Measurements from ENCODE around the gene TIMM17B. TPM values are rescaled to one million over a fixed set of nuclear protein-coding genes. Genes with fewer than 3 reads are reported as not detected.

The TIMM17B gene
- polyA plus RNA-seq, 3 donors from 2014 or later = 76.0 to 88.2 (median 85.3) TPM

- DNase-seq = no peak
- Mint-ChIP-seq H3K36me3 (peaks cover 5 to 22% (median 12%) of the 10 kb centered on the region in 3 donors), H3K27ac (peak overlapping the region in 5 of 6 donors; percentile 20 to 85 (median 51)), H3K4me1 (peaks cover 52 to 53% of the 10 kb centered on the region in 2 donors), H3K9me3 (no peaks in the 10 kb centered on the region), H3K4me3 (no peak overlapping the region), H3K27me3 (ENCODE audit: low read depth in 3 of 3) (peaks cover 6 to 8% (median 7%) of the 10 kb centered on the region in 3 donors)
These were observed 36.2 kb upstream of the TIMM17B start for GRCh38 chrX:48933757-48934156.

DNA sequence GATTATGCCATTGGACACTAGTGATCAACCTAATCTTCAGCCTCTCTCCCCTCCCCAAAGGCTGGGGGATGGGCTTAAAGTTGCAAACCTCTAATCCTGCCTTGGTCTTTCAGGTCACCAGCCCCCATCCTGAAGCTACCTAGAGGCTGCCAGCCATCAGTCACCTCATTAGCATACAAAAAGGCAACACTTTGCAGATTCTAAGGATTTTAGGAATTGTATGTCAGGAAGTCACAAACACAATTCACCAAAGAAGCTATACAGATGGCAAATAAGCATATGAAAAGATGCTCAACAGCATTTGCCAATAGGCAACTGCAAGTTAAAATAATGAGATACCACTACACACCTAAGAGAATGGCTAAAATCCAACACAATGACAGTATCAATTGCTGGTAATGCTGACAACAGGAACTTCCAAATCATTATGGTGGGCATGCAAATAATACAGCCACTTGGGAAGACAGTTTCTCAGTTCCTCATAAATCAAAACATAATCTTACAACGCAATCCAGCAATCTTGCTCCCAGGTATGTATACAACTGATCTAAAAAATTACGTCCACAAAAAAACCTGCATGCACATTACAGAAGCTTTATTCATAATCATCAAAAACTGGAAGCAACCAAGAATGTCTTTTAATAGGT is 30.3 kb upstream of the TIMM17B start:
- Mint-ChIP-seq H3K27me3 (ENCODE audit: low read depth in 3 of 3) (peaks cover 0 to 9% (median 0%) of the 10 kb centered on the region in 3 donors), H3K4me1 (peaks cover 25 to 35% of the 10 kb centered on the region in 2 donors), H3K9me3 (no peaks in the 10 kb centered on the region), H3K36me3 (peaks cover 0 to 7% (median 1%) of the 10 kb centered on the region in 3 donors), H3K4me3 (no peak overlapping the region), H3K27ac (no peak overlapping the region)
- DNase-seq = no peak

GRCh38 chrX:48927123-48927522 is 29.6 kb upstream of the TIMM17B start:
- Mint-ChIP-seq H3K4me3 (no peak overlapping the region), H3K36me3 (peaks cover 0 to 5% (median 0%) of the 10 kb centered on the region in 3 donors), H3K9me3 (no peaks in the 10 kb centered on the region), H3K27me3 (ENCODE audit: low read depth in 3 of 3) (peaks cover 0 to 9% (median 0%) of the 10 kb centered on the region in 3 donors), H3K27ac (no peak overlapping the region), H3K4me1 (peaks cover 33 to 41% of the 10 kb centered on the region in 2 donors)
- no peak for DNase-seq

- Mint-ChIP-seq H3K27me3 (ENCODE audit: low read depth in 3 of 3) (peaks cover 2 to 14% (median 3%) of the 10 kb centered on the region in 3 donors), H3K4me3 (peak overlapping the region; percentile 55 to 75 (median 68)), H3K27ac (peak overlapping the region; percentile 57 to 94 (median 83)), H3K36me3 (peaks cover 0 to 9% (median 3%) of the 10 kb centered on the region in 3 donors), H3K9me3 (no peaks in the 10 kb centered on the region), H3K4me1 (peaks cover 61 to 64% of the 10 kb centered on the region in 2 donors)
- peak; percentile 42 to 50 (median 49) for DNase-seq
These were observed 26.7 kb upstream of the TIMM17B start for GRCh38 chrX:48924270-48924669.

GRCh38 chrX:48923771-48924170 is 26.2 kb upstream of the TIMM17B start:
- H3K36me3 Mint-ChIP-seq = peaks cover 0 to 9% (median 3%) of the 10 kb centered on the region in 3 donors
- no peaks in the 10 kb centered on the region for H3K9me3 Mint-ChIP-seq
- H3K4me1 Mint-ChIP-seq = peaks cover 65 to 67% of the 10 kb centered on the region in 2 donors
- H3K27ac Mint-ChIP-seq = peak overlapping the region; percentile 57 to 94 (median 83)
- DNase-seq = no peak
- peaks cover 2 to 17% (median 7%) of the 10 kb centered on the region in 3 donors for H3K27me3 Mint-ChIP-seq (ENCODE audit: low read depth in 3 of 3)
- H3K4me3 Mint-ChIP-seq = peak overlapping the region; percentile 55 to 75 (median 68)

GRCh38 chrX:48920718-48921104 is 23.1 kb upstream of the TIMM17B start:
- Mint-ChIP-seq H3K27me3 (ENCODE audit: low read depth in 3 of 3) (peaks cover 13 to 17% (median 16%) of the 10 kb centered on the region in 3 donors), H3K27ac (peak overlapping the region; percentile 87 to 97 (median 90)), H3K9me3 (no peaks in the 10 kb centered on the region), H3K4me3 (peak overlapping the region; percentile 90 to 99 (median 91)), H3K4me1 (peaks cover 72 to 75% of the 10 kb centered on the region in 2 donors), H3K36me3 (peaks cover 3 to 17% (median 6%) of the 10 kb centered on the region in 3 donors)
- no peak for DNase-seq

DNA sequence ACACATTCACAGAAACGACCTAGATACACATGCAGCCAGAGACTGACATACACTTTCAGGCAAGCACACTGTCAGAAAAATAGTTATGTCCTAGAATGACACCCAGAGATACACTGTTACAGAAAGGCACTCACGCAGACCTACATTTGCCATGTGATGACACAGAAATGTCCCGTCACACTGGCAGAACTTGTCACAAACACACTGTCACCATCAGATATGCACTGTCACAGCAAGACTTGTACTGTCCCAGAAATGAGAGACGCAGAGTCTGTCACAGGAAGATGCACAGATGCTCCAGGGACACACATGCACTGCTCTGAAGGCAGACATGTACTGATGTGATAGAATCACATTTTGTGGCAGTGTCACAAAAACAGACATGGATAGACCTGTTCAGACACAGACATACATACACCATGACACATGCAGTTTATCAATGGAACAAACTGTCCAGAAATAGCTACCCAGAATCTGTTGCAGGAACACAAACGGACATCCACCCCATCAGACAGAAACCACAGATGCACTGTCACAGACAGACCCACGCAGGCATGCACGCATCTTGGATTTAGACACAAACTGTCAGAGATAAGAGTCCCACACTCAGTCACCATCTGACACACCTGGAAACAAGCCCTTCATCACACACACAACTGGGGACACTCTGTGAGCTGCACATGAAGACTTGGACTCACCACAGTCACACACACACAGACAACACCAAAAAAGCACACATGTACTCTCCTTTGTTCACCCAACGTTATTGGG is 22.6 kb upstream of the TIMM17B start:
- peak overlapping the region; percentile 90 to 99 (median 91) for H3K4me3 Mint-ChIP-seq
- H3K4me1 Mint-ChIP-seq = peaks cover 72 to 75% of the 10 kb centered on the region in 2 donors
- H3K27me3 Mint-ChIP-seq (ENCODE audit: low read depth in 3 of 3) = peaks cover 13 to 17% (median 16%) of the 10 kb centered on the region in 3 donors
- H3K36me3 Mint-ChIP-seq = peaks cover 3 to 17% (median 6%) of the 10 kb centered on the region in 3 donors
- H3K9me3 Mint-ChIP-seq = no peaks in the 10 kb centered on the region
- peak; percentile 26 to 49 (median 44) for DNase-seq
- peak overlapping the region; percentile 87 to 97 (median 90) for H3K27ac Mint-ChIP-seq

DNA sequence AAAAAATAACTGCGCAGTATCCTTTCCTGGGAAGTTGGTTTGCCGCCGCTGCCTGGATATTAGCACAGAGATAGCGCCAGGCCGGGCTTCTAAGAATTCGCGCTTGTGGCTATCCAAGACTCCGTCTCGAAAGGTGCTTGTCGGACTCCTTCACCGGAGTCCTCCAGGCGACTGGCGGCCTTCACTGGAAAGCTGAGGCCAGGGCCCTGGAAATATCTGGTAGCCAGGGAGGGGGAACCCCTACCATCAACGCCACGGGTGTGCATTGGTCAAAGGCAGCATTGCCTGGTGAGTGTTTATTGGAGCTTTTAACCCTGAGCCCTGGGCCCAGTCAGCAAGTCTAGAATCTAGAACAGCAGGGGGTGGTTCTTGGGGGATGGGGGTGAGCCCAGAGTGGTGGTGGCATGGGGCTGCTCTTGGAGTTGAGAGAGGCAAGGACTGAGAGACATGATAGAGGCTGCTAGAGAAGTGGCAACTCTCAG is 21.8 kb upstream of the TIMM17B start:
- peaks cover 3 to 22% (median 6%) of the 10 kb centered on the region in 3 donors for H3K36me3 Mint-ChIP-seq
- peak overlapping the region; percentile 90 to 99 (median 91) for H3K4me3 Mint-ChIP-seq
- H3K27me3 Mint-ChIP-seq (ENCODE audit: low read depth in 3 of 3) = peaks cover 13 to 17% (median 16%) of the 10 kb centered on the region in 3 donors

GRCh38 chrX:48918643-48919340 is 21.2 kb upstream of the TIMM17B start, which contains the start of gene PIM2:
Gene PIM2, minus strand, starts transcription at chrX:48919024. Its CDS starts 190 bp downstream, at chrX:48918834.
- H3K4me3 Mint-ChIP-seq = peak within 1 kb of the TSS; percentile 90 to 99 (median 91)
- peaks cover 76 to 77% of the 10 kb centered on the region in 2 donors for H3K4me1 Mint-ChIP-seq
- H3K27me3 Mint-ChIP-seq (ENCODE audit: low read depth in 3 of 3) = peaks cover 13 to 17% (median 16%) of the 10 kb centered on the region in 3 donors
- peak within 1 kb of the TSS; percentile 87 to 97 (median 90) for H3K27ac Mint-ChIP-seq
- peaks cover 3 to 22% (median 6%) of the 10 kb centered on the region in 3 donors for H3K36me3 Mint-ChIP-seq
- DNase-seq = peak; percentile 91 to 94 (median 93)
- H3K9me3 Mint-ChIP-seq = no peaks in the 10 kb centered on the region

More for the DNA sequence above, 21.8 kb upstream of the TIMM17B start:
- H3K9me3 Mint-ChIP-seq = no peaks in the 10 kb centered on the region
- peak overlapping the region; percentile 87 to 97 (median 90) for H3K27ac Mint-ChIP-seq
- DNase-seq = no peak
- H3K4me1 Mint-ChIP-seq = peaks cover 76 to 77% of the 10 kb centered on the region in 2 donors

GRCh38 chrX:48918301-48918642 is 20.7 kb upstream of the TIMM17B start:
- Mint-ChIP-seq H3K4me3 (peak overlapping the region; percentile 90 to 99 (median 91)), H3K27me3 (ENCODE audit: low read depth in 3 of 3) (peaks cover 13 to 17% (median 16%) of the 10 kb centered on the region in 3 donors), H3K36me3 (peaks cover 3 to 26% (median 6%) of the 10 kb centered on the region in 3 donors), H3K9me3 (no peaks in the 10 kb centered on the region), H3K27ac (peak overlapping the region; percentile 87 to 97 (median 90)), H3K4me1 (peaks cover 70 to 75% of the 10 kb centered on the region in 2 donors)
- no peak for DNase-seq

DNA sequence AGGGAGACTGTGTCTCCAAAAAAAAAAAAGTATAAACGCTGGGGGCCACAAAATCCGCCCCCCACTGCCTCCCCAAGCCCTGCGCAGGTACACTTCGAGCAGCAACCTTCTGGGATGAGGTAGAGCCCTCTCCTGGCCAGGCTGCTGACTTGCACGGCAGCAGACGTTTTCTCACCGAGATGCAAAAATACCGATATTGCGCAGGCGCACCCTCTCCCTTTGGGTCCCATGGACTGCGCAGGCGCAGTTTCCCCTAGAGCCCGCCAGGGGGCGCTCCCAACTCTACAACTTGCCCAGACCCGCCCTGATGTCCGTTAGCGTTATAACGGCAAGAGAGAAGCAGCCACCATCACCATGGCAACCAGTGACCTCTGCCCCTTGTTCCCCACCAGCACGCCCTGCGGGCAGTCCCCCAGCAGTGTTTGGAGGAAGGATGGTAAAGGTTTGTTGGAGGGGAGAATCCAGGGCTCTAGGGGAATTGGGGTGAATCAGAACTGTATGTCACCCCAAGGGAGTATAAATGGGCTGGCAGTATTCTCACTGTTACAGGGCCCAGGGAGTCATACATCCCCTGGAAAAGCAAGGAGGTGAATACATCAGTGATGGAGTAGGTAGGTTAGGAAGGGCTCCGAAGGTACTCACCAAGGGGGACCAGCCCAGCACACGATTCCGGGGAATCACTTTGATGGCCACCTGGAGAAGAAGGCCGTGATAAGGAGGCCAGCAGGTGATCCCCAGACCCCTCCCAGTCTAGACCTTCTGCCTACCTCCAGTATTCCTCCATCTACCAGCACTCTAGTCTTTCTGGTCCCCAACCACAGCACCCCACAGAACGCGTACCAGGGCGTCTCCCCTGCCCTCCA is 19.8 kb upstream of the TIMM17B start:
- peaks cover 3 to 26% (median 6%) of the 10 kb centered on the region in 3 donors for H3K36me3 Mint-ChIP-seq
- peak; percentile 89 to 93 (median 90) for DNase-seq
- H3K27me3 Mint-ChIP-seq (ENCODE audit: low read depth in 3 of 3) = peaks cover 13 to 18% (median 17%) of the 10 kb centered on the region in 3 donors
- peak overlapping the region; percentile 87 to 97 (median 90) for H3K27ac Mint-ChIP-seq
- H3K9me3 Mint-ChIP-seq = peaks cover 0 to 2% (median 0%) of the 10 kb centered on the region in 6 donors
- peak overlapping the region; percentile 90 to 99 (median 91) for H3K4me3 Mint-ChIP-seq
- peaks cover 65 to 66% of the 10 kb centered on the region in 2 donors for H3K4me1 Mint-ChIP-seq

Measured in immature natural killer cell (primary cell).